Chondrocyte (in vitro differentiated cells): ENCODE results near the gene SIRPA. TPM values are rescaled to one million over a fixed set of nuclear protein-coding genes. Genes with fewer than 3 reads are reported as not detected.

ENCODE experiments used
- DNase-seq: peaks from one replicate; pipeline ENCODE4 v3.0.0; 2021; ENCODE audit warnings: mixed read lengths, low spot score
- H3K27ac Mint-ChIP-seq: one replicate; pipeline ENCODE4 v1.8.0; 2021; ENCODE audit warnings: mild to moderate bottlenecking, moderate library complexity, mixed read lengths; ENCODE audit not compliant: unreplicated experiment
- H3K27me3 Mint-ChIP-seq: 2 replicates; pipeline ENCODE4 v1.8.0; 2021; ENCODE audit warnings: low read depth, mixed read lengths
- H3K36me3 Mint-ChIP-seq: 2 replicates; pipeline ENCODE4 v1.8.0; 2021; ENCODE audit warnings: low read depth, mixed read lengths
- H3K4me1 Mint-ChIP-seq: 2 replicates; pipeline ENCODE4 v1.8.0; 2021; ENCODE audit warnings: low read depth, mild to moderate bottlenecking, mixed read lengths
- H3K4me3 Mint-ChIP-seq: one replicate; pipeline ENCODE4 v1.8.0; 2021; ENCODE audit warnings: mild to moderate bottlenecking, moderate library complexity, mixed read lengths; ENCODE audit not compliant: unreplicated experiment
- H3K9me3 Mint-ChIP-seq: 2 replicates; pipeline ENCODE4 v1.8.0; 2021; ENCODE audit warnings: low read depth, mixed read lengths
- CTCF ChIP-seq: fragments of 200-600 bp; sonication (generic); IDR thresholded peaks from 2 replicates; pipeline ENCODE4 v1.5.0; 2021; ENCODE audit warnings: antibody characterized with exemption, mild to moderate bottlenecking, moderate library complexity
- total RNA-seq: library from RNA; stranded (reverse); gene quantifications from 3 replicates; pipeline ENCODE4 v1.2.1, GENCODE V29; 2021

The SIRPA gene
- total RNA-seq, 1 donor from 2014 or later: 25.6 TPM

DNA sequence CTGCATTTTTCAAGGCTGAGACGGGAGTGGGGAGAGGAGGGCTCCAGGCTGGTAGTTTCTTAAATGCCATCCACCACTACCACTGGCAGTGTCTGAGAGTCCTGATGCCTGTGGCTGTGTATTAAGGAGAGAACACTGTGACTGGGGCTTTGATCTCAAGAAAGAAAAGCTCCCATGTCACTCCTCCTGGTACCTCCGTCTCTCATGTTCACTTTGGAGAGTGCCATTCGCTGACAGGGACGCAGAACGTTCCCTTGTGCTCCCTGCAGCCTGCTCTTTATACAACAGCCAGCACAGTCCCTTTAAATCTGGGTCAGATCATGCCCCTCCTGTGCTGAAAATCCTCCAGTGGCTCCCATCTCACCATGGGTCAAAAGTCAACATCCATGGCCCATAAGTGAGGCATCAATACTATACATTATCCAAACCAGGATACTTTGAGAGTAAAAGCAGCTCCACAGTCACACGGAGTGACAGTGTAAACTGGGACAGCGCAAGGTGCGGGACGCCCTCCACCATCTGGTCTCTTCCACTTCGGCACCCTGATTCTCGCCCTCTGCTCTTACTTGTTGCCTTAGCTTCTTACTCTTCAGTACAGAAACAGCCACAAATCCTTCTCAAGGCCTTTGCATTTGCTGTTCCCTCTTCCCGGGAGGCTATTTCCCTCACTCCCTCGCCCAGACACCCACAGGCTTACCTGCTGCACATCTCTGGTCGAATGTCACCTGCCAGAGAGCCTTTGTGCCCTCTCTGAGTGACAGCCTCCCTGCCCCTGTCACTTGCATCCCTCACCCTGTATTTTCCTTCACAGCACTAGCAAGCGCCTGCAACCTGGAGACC lies 78.6 kb downstream of the SIRPA start:
- Mint-ChIP-seq H3K27ac (no peak overlapping the region), H3K4me1 (no peaks in the 10 kb centered on the region), H3K4me3 (no peak overlapping the region), H3K27me3 (peaks cover 59% of the 10 kb centered on the region), H3K9me3 (no peaks in the 10 kb centered on the region), H3K36me3 (no peaks in the 10 kb centered on the region)
- DNase-seq: no peak
- no peak for TF ChIP-seq CTCF

- no peaks in the 10 kb centered on the region for H3K4me1 Mint-ChIP-seq
- DNase-seq: no peak
- H3K9me3 Mint-ChIP-seq: no peaks in the 10 kb centered on the region
- TF ChIP-seq CTCF: no peak
- H3K27ac Mint-ChIP-seq: no peak overlapping the region
- no peak overlapping the region for H3K4me3 Mint-ChIP-seq
- peaks cover 57% of the 10 kb centered on the region for H3K27me3 Mint-ChIP-seq
- H3K36me3 Mint-ChIP-seq: no peaks in the 10 kb centered on the region
These were observed 80.1 kb downstream of the SIRPA start for GRCh38 chr20:1975291-1975690.

GRCh38 chr20:1979106-1979778 lies 84.0 kb downstream of the SIRPA start:
- H3K4me3 Mint-ChIP-seq: no peak overlapping the region
- TF ChIP-seq CTCF: no peak
- no peak overlapping the region for H3K27ac Mint-ChIP-seq
- peaks cover 45% of the 10 kb centered on the region for H3K27me3 Mint-ChIP-seq
- H3K4me1 Mint-ChIP-seq: no peaks in the 10 kb centered on the region
- H3K9me3 Mint-ChIP-seq: no peaks in the 10 kb centered on the region
- no peaks in the 10 kb centered on the region for H3K36me3 Mint-ChIP-seq
- no peak for DNase-seq

- Mint-ChIP-seq H3K36me3 (no peaks in the 10 kb centered on the region), H3K4me1 (no peaks in the 10 kb centered on the region), H3K27me3 (peaks cover 35% of the 10 kb centered on the region), H3K9me3 (no peaks in the 10 kb centered on the region), H3K27ac (no peak overlapping the region), H3K4me3 (no peak overlapping the region)
- no peak for DNase-seq
- no peak for TF ChIP-seq CTCF
These were observed 87.5 kb downstream of the SIRPA start for GRCh38 chr20:1982686-1983085.

DNA sequence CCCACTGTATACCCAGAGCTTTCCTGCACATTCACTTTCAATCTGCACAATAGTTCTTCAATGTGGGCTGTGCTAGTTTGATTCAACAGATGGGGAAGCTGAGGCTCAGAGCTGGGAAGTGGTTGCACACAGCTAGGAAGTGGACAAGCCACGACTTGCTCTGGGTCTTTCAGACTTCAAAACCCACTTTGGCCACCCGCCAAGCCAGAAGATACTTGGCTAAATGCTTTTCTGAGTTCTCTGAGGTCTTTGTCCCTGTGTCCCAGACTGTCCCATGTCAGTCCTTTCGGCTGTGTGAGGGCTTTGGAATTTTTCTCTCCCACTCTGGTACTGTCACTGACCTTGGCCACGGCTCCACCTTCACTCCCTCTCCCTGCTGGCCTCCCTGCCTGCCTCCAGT lies 88.1 kb downstream of the SIRPA start:
- DNase-seq: no peak
- H3K4me3 Mint-ChIP-seq: no peak overlapping the region
- H3K9me3 Mint-ChIP-seq: no peaks in the 10 kb centered on the region
- peaks cover 32% of the 10 kb centered on the region for H3K27me3 Mint-ChIP-seq
- no peak for TF ChIP-seq CTCF
- H3K4me1 Mint-ChIP-seq: no peaks in the 10 kb centered on the region
- no peaks in the 10 kb centered on the region for H3K36me3 Mint-ChIP-seq
- no peak overlapping the region for H3K27ac Mint-ChIP-seq
